ENCODE results near the gene ASPG.

DNA sequence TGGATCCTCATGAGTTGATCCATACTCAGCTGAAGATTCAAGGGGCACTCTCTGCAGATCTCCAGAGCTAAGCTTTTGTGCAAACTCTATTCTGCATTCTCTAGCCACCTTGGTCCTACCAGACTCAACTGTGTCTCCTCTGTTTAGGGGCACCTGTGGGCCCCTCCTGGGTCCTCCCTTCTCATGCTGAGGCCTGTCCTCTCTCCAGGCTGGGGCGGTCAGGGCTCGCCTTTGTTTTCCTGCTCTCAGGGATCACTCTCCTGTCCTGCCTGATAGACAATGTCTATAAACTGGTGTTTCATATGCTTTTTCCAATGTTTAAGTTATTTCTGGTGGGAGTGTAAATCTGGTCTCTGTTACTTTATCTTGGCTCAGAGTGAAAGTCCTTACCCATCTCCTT lies 41.3 kb downstream of the ASPG start:
- TF ChIP-seq, protein P1, sequence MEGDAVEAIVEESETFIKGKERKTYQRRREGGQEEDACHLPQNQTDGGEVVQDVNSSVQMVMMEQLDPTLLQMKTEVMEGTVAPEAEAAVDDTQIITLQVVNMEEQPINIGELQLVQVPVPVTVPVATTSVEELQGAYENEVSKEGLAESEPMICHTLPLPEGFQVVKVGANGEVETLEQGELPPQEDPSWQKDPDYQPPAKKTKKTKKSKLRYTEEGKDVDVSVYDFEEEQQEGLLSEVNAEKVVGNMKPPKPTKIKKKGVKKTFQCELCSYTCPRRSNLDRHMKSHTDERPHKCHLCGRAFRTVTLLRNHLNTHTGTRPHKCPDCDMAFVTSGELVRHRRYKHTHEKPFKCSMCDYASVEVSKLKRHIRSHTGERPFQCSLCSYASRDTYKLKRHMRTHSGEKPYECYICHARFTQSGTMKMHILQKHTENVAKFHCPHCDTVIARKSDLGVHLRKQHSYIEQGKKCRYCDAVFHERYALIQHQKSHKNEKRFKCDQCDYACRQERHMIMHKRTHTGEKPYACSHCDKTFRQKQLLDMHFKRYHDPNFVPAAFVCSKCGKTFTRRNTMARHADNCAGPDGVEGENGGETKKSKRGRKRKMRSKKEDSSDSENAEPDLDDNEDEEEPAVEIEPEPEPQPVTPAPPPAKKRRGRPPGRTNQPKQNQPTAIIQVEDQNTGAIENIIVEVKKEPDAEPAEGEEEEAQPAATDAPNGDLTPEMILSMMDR (IDR thresholded peaks at IDR 0.05; ENCODE audit: insufficient read depth, low read length, poor library complexity, severe bottlenecking), result no peak
- TF ChIP-seq EZH2phosphoT487 (conservative IDR thresholded peaks at IDR 0.05; ENCODE audit: low read length), result no peak
